EH (cell line): ENCODE data around the gene PRR22.
"Not testable (repeated sequence)": the region's sequence is repeated elsewhere in the genome, so short reads cannot be mapped to it uniquely, and the experiment has no call there.

Source experiments
- DNase-seq: peaks from one replicate; pipeline ENCODE4 v3.0.0-alpha.2; 2015; ENCODE audit warnings: low read depth

The PRR22 gene

GRCh38 chr19:5790559-5791520, 6.3 kb upstream of the PRR22 start, which contains the start of gene DUS3L:
Gene DUS3L (minus strand): TSS chr19:5791163. CDS start chr19:5791141, 22 bp downstream.
- DNase-seq = peak; percentile 99

- no peak for DNase-seq
These were observed 5.5 kb upstream of the PRR22 start for GRCh38 chr19:5789886-5790558.

GRCh38 chr19:5789351-5789761, 4.8 kb upstream of the PRR22 start:
- no peak for DNase-seq

GRCh38 chr19:5788422-5788821, 3.9 kb upstream of the PRR22 start:
- no peak for DNase-seq

GRCh38 chr19:5787409-5788182, 3.0 kb upstream of the PRR22 start:
- no peak for DNase-seq

- DNase-seq = no peak
These were observed 2.3 kb upstream of the PRR22 start for GRCh38 chr19:5786593-5787408.

- DNase-seq = no peak
These were observed 877 bp upstream of the PRR22 start for GRCh38 chr19:5785423-5785822.

- DNase-seq = no peak
These were observed 1.3 kb downstream of the PRR22 start for GRCh38 chr19:5782945-5783919.

GRCh38 chr19:5782322-5782721, 2.2 kb downstream of the PRR22 start:
- DNase-seq = no peak

- DNase-seq = not testable (repeated sequence)
These were observed 3.6 kb downstream of the PRR22 start for GRCh38 chr19:5780916-5781315.

- no peak for DNase-seq
These were observed 6.1 kb downstream of the PRR22 start for GRCh38 chr19:5778402-5778801.

GRCh38 chr19:5775668-5776309, 8.8 kb downstream of the PRR22 start:
- DNase-seq = peak; percentile 85

GRCh38 chr19:5774921-5775320, 9.6 kb downstream of the PRR22 start:
- peak; percentile 47 for DNase-seq

GRCh38 chr19:5773276-5773675, 11.3 kb downstream of the PRR22 start:
- no peak for DNase-seq

GRCh38 chr19:5772416-5772815, 12.1 kb downstream of the PRR22 start:
- DNase-seq = no peak

GRCh38 chr19:5767949-5768348, 16.6 kb downstream of the PRR22 start:
- no peak for DNase-seq

GRCh38 chr19:5765220-5765619, 19.3 kb downstream of the PRR22 start:
- DNase-seq = no peak

- DNase-seq = no peak
These were observed 21.8 kb downstream of the PRR22 start for GRCh38 chr19:5762608-5763217.

- DNase-seq = no peak
These were observed 30.8 kb downstream of the PRR22 start for GRCh38 chr19:5753743-5754142.
